ENCODE data around the gene MEF2B.
"Not testable (repeated sequence)": the region's sequence is repeated elsewhere in the genome, so short reads cannot be mapped to it uniquely, and the experiment has no call there.

Gene MEF2B

DNA sequence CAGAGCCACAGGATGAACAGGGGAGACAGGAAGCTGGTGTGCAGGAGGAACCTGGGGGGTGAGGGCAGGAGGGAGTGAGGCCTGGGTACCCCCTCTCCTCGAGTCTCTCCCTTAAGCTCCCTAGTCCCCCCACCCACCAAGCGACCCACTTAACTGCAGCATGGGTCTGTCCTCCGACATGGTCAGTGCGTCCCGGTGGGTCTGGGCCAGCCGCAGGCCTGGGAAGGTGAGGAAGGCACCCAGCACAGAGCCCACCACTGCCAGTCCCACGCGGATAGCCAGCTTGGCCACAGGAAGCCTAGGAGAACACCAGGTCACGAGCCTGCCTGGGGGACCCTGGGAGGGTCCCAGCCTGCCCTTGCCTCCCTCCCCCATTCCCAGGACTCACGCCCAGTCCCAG, 48.7 kb downstream of the MEF2B start:
- no peak for DNase-seq

GRCh38 chr19:19120308-19121231, 49.5 kb downstream of the MEF2B start:
- no peak for DNase-seq

DNA sequence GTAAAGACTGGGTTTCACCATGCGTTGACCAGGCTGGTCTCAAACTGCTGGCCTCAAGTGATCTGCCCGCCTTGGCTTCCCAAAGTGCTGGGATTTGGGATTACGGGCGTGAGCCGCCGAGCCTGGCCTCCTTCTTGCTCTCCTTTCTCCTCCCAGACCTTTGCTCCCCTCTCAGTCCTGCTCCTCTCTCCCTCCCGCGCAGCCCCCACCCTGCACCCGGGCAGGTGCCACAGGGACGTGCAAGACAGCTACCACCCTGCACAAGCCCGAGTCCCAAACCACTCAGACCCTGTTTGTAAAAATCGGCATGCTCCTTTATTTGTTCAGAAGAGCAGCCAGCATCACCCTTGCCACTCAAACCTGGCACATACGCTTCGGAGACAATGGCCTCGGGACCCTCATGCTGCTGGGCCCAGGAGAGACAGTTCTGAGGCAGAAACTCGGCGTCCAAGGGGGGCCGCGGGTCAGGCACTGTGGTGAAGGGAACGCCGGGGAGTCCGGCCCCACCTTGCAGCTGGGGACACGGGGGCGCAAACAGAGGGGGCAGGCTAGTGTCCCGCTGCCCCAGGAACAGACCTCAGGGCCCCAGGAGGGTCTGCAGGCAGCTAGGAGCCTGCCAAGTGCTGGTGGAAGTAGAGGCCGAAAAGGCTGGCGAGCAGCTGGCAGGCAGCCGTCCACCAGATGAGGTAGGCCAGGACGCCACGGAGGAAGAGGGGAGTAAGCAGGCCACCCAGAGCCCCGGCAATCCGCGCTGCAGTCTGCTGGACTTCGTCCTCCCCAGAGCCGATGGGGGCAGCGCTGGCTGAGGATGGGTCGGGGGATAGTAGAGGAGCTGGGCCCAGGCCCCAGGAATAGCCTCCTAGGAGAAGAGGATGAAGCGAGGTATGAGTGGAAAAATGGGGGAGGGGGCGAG, 50.5 kb downstream of the MEF2B start:
- no peak for DNase-seq

DNA sequence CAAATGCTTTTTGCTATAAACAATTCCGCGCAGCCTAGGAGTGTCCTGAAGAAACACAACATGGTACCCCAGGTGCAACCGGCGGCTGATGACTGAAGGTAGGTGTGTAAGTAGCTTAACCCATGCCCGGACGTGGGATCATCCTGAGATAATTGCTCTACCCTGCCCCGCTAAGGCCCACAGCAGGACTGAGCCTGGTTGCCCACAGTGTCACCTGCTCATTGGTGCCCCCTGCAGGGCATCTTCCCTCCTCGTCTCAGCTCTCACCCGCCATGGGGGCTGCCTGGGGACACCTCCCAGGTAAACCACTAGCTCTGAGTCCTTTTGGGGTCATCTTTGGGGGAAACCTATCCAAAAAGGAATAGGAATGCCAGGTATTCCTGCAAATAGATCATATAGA, 54.1 kb downstream of the MEF2B start:
- no peak for DNase-seq

- DNase-seq, result no peak
Measured at GRCh38 chr19:19113040-19113626, 56.9 kb downstream of the MEF2B start.

GRCh38 chr19:19111967-19112580, 58.0 kb downstream of the MEF2B start:
- no peak for DNase-seq

DNA sequence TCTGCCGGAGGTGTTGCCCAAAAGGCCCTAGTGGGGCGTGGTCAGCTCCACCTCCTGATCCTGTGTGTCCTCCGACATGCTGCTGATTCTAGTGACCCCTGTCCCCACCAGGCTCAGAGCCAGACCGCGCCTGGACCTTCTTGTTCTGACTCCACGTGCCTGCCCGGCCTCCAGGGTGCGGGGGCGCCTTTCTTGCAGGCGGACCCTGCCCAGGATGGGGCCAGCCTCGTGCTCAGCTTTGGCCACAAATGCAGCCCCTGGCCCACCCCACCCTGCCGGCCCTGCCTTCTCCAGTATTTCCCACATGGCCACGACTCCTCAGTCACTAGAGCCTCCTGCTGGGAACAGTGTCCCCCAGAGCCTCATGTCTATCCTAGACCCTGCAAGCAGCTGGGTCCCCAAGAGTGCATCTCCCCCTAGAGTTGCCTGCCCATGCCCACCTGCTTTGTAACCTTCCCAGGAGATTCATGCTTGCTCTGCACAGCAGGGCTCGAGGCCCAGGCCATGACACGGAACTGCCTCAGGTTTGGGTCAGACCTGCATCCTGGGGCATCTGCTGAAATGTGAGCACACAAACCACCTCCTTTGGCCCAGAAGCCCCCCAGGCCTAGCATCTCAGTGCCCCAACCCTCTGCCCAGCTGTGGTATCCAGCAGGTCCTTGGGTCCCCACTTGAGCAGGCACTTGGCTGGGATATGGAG, 58.8 kb downstream of the MEF2B start:
- no peak for DNase-seq

- DNase-seq, result no peak
Measured at GRCh38 chr19:19110410-19111135, 59.5 kb downstream of the MEF2B start.

GRCh38 chr19:19109601-19110000, 60.5 kb downstream of the MEF2B start:
- no peak for DNase-seq

- DNase-seq, result no peak
Measured at GRCh38 chr19:19107654-19108053, 62.4 kb downstream of the MEF2B start.

- not testable (repeated sequence) for DNase-seq
Measured at GRCh38 chr19:19106938-19107337, 63.1 kb downstream of the MEF2B start.

GRCh38 chr19:19106056-19106551, 64.0 kb downstream of the MEF2B start:
- no peak for DNase-seq

DNA sequence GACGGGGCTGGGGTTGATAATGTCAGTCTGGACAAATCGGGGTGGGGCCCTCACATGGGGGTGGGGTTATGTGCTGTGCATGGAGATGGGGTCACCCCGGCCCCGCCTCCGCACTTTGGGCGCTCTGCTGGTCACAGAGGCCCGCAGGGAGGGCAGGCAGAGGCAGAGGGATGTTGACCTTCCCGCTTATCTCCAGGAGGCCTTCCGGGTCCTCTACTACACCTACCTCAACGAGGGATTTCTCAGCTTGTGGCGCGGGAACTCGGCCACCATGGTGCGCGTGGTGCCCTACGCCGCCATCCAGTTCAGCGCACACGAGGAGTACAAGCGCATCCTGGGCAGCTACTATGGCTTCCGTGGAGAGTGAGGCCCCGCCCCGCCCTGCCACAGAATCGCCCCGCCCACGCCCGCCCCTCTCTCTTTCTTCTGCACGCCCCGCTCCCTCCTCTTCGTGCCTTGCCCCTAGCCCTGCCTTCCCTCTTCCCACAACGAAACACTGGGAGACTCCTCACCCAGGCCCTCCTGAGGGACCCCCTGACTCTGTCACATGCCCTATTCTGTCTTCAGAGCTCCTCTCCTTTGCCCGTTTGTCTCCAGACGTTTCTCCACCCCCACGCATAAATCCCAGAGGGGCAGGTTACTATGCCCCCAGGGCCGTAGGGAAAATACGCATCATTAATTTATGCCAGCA, 64.6 kb downstream of the MEF2B start:
- DNase-seq, result no peak

GRCh38 chr19:19103167-19103566, 66.9 kb downstream of the MEF2B start:
- no peak for DNase-seq

- DNase-seq, result not testable (repeated sequence)
Measured at GRCh38 chr19:19102566-19102965, 67.5 kb downstream of the MEF2B start.

GRCh38 chr19:19101540-19101939, 68.5 kb downstream of the MEF2B start:
- no peak for DNase-seq

- no peak for DNase-seq
Measured at GRCh38 chr19:19098703-19099632, 71.1 kb downstream of the MEF2B start.

DNA sequence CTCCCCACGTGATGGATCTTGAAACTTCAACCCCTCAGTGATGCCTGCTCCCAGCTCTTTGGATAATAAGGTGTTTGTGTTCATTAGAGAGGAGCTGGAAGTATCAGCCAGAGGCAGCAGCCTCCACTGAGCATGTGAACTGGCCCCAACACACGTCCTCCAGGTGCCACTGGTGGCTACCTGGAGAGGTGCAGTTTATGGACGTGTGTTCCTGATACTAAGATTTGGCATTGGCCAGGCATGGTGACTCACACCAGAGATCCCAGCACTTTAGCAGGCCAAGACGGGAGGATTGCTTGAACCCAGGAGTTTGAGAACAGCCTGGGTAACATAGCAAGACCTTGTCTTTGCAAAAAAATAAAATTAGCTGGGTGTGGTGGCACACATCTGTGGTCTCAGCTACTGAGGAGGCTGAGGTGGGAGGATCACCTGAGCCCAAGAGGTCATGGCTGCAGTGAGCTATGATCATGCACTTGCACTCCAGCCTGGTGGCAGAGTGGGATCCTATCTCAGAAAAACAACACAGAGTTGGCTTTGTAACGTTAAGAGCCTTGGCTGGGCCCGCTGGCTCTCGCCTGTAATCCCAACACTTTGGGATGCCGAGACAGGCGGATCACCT, 71.9 kb downstream of the MEF2B start:
- no peak for DNase-seq
